Astrocyte (in vitro differentiated cells and primary cell): ENCODE data around the gene PTPRQ.

Experiments
- CTCF ChIP-seq: IDR thresholded peaks from 2 replicates; pipeline ENCODE4 v1.5.1; 2011; ENCODE audit warnings: low read depth, mild to moderate bottlenecking, inconsistent platforms, low read length, moderate library complexity; ENCODE audit not compliant: insufficient read depth
- EZH2 ChIP-seq: IDR thresholded peaks from 2 replicates; pipeline ENCODE4 v1.6.1; 2012; ENCODE audit warnings: mild to moderate bottlenecking, low read length, inconsistent platforms; ENCODE audit not compliant: insufficient read depth

DNA sequence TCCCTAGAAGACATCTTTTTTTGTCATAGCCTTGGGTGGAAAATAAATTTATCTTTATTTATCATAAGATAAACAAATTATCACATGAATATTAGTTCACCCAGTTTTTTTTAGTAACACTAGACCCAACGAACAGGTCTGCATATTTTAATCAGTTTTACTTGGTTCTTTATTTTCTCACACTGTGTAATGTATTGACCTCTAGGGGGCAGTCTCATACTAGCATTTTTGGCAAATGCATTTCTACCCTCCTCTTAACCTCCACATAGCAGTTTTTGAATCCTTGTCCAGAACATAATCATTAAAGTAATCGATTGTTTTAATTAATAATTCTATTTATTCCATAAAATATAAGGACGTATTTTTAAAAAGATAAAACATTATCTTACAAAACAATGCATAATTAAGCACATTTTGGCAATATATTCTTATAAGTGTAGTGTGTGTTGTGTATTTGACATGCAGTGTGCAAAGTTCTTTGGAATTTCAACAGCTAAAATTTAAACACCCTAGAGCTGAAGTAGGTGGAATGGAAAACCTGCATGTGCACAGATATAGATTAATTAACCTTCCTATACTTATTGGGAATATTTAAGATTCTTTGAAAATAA lies 31.6 kb upstream of the PTPRQ start:
- TF ChIP-seq EZH2 (no peak), CTCF (peak; percentile 68)
